Endodermal cell (in vitro differentiated cells): ENCODE data around the gene GJA10. TPM values are rescaled to one million over a fixed set of nuclear protein-coding genes. Genes with fewer than 3 reads are reported as not detected.

Experiments used
- DNase-seq: peaks from one replicate; pipeline ENCODE4 v3.0.0-alpha.2; 2017
- H3K27ac ChIP-seq: 2 replicates; pipeline ENCODE4 v1.5.1; 2013; ENCODE audit warnings: mild to moderate bottlenecking, low read depth, low read length, moderate library complexity
- H3K27me3 ChIP-seq: 2 replicates; pipeline ENCODE4 v1.6.1; 2013; ENCODE audit warnings: mild to moderate bottlenecking, low read length, moderate library complexity; ENCODE audit not compliant: insufficient read depth, control insufficient read depth, poor library complexity, severe bottlenecking
- H3K36me3 ChIP-seq: 2 replicates; pipeline ENCODE4 v1.7.0; 2013; ENCODE audit warnings: mild to moderate bottlenecking, low read length, moderate library complexity; ENCODE audit not compliant: control insufficient read depth, insufficient read depth
- H3K4me1 ChIP-seq: one replicate; pipeline ENCODE4 v1.7.0; 2013; ENCODE audit warnings: low read length; ENCODE audit not compliant: control insufficient read depth, insufficient read depth
- H3K4me3 ChIP-seq: 2 replicates; pipeline ENCODE4 v1.5.1; 2013; ENCODE audit warnings: mild to moderate bottlenecking, low read length, moderate library complexity
- H3K9ac ChIP-seq: 2 replicates; pipeline ENCODE4 v1.6.1; 2013; ENCODE audit warnings: mild to moderate bottlenecking, low read length, moderate library complexity; ENCODE audit not compliant: poor library complexity, severe bottlenecking; ENCODE audit errors: extremely low read depth
- H3K9me3 ChIP-seq: 2 replicates; pipeline ENCODE4 v1.6.1; 2013; ENCODE audit warnings: mild to moderate bottlenecking, low read length, moderate library complexity; ENCODE audit not compliant: control insufficient read depth
- H3K27ac Mint-ChIP-seq: 2 replicates; pipeline ENCODE4 v1.8.0; 2020; ENCODE audit warnings: mixed read lengths
- H3K27me3 Mint-ChIP-seq: 2 replicates; pipeline ENCODE4 v1.8.0; 2021; ENCODE audit warnings: mild to moderate bottlenecking, mixed read lengths; ENCODE audit not compliant: insufficient read depth
- H3K36me3 Mint-ChIP-seq: 2 replicates; pipeline ENCODE4 v1.8.0; 2020; ENCODE audit warnings: low read depth, mixed read lengths
- H3K4me1 Mint-ChIP-seq: 2 replicates; pipeline ENCODE4 v1.8.0; 2020; ENCODE audit warnings: mixed read lengths
- H3K4me3 Mint-ChIP-seq: 2 replicates; pipeline ENCODE4 v1.8.0; 2020; ENCODE audit warnings: mild to moderate bottlenecking, moderate library complexity, mixed read lengths
- H3K9me3 Mint-ChIP-seq: 2 replicates; pipeline ENCODE4 v1.8.0; 2020; ENCODE audit warnings: mild to moderate bottlenecking, mixed read lengths
- CTCF ChIP-seq: fragments of 200-600 bp; sonication (generic); conservative IDR thresholded peaks from 2 replicates; pipeline ENCODE4 v1.5.0; 2021; ENCODE audit warnings: antibody characterized with exemption, mild to moderate bottlenecking
- WGBS, 2 experiments: methylation state at CpG; one replicate each; pipeline versions ENCODE4 v1.1.5 to v1.1.7; 2013; ENCODE audit warnings: missing lambda C conversion rate in 2 of 2, mixed read lengths in 1 of 2; ENCODE audit not compliant: insufficient coverage in 1 of 2, insufficient read length in 1 of 2; 5-methylcytosine and 5-hydroxymethylcytosine counted together
- total RNA-seq, 2 donors: library from RNA; stranded (reverse); fragmentation: NEBNext Ultra II Directional in 1 of 2; extraction: Animal tissue kit (Norgen Biotek cat#: 25700) in 1 of 2; gene quantifications; 2 replicates in 1 of 2; 3 replicates in 1 of 2; pipeline ENCODE4 v1.2.1, GENCODE V29; 2021

The GJA10 gene
- total RNA-seq, 2 donors from 2014 or later = 0.42 TPM; not detected in 1

GRCh38 chr6:89939144-89939543, 44.9 kb downstream of the GJA10 start:
- Histone ChIP-seq H3K4me1 (no peaks in the 10 kb centered on the region), H3K9ac (no peak overlapping the region), H3K27ac (no peak overlapping the region), H3K9me3 (no peaks in the 10 kb centered on the region), H3K27me3 (no peaks in the 10 kb centered on the region), H3K36me3 (peaks cover 18% of the 10 kb centered on the region), H3K4me3 (no peak overlapping the region)
- no peak for TF ChIP-seq CTCF
- Mint-ChIP-seq H3K9me3 (no peaks in the 10 kb centered on the region), H3K4me1 (peaks cover 17% of the 10 kb centered on the region), H3K27ac (no peak overlapping the region), H3K4me3 (no peak overlapping the region), H3K36me3 (peaks cover 27% of the 10 kb centered on the region), H3K27me3 (no peaks in the 10 kb centered on the region)
- 90 to 98% methylated on average over 2 of the region's 2 CpGs for WGBS, 2 experiments
- DNase-seq = no peak

- no peaks in the 10 kb centered on the region for H3K27me3 Mint-ChIP-seq
- H3K36me3 Mint-ChIP-seq = peaks cover 25% of the 10 kb centered on the region
- H3K9ac ChIP-seq = no peak overlapping the region
- H3K9me3 ChIP-seq = no peaks in the 10 kb centered on the region
- 19 to 42% methylated on average over 4 to 9 of the region's 9 CpGs for WGBS, 2 experiments
- no peak overlapping the region for H3K4me3 Mint-ChIP-seq
- TF ChIP-seq CTCF = peak; percentile 89
- H3K27me3 ChIP-seq = no peaks in the 10 kb centered on the region
- H3K27ac ChIP-seq = no peak overlapping the region
- H3K9me3 Mint-ChIP-seq = no peaks in the 10 kb centered on the region
- H3K4me1 Mint-ChIP-seq = peaks cover 13% of the 10 kb centered on the region
- peaks cover 18% of the 10 kb centered on the region for H3K36me3 ChIP-seq
- DNase-seq = peak; percentile 88
- H3K27ac Mint-ChIP-seq = no peak overlapping the region
- H3K4me3 ChIP-seq = no peak overlapping the region
- H3K4me1 ChIP-seq = no peaks in the 10 kb centered on the region
Measured at GRCh38 chr6:89940225-89941027, 46.2 kb downstream of the GJA10 start.

GRCh38 chr6:89941031-89941762, 46.9 kb downstream of the GJA10 start:
- Histone ChIP-seq H3K27ac (no peak overlapping the region), H3K27me3 (no peaks in the 10 kb centered on the region), H3K36me3 (peaks cover 18% of the 10 kb centered on the region), H3K4me3 (no peak overlapping the region), H3K4me1 (no peaks in the 10 kb centered on the region), H3K9me3 (no peaks in the 10 kb centered on the region), H3K9ac (no peak overlapping the region)
- Mint-ChIP-seq H3K27ac (peak overlapping the region; percentile 35), H3K27me3 (no peaks in the 10 kb centered on the region), H3K9me3 (no peaks in the 10 kb centered on the region), H3K4me1 (peaks cover 13% of the 10 kb centered on the region), H3K4me3 (no peak overlapping the region), H3K36me3 (peaks cover 18% of the 10 kb centered on the region)
- TF ChIP-seq CTCF = no peak
- no peak for DNase-seq
- WGBS, 2 experiments = 91% methylated on average over 10 to 15 of the region's 15 CpGs
